HG03457 (cell line): Measurements from ENCODE around the gene SNAPIN.

Experiments used
- ATAC-seq: cut with Tn5 transposase; IDR thresholded peaks from one replicate; pipeline ENCODE4 v1.9.1; 2021; ENCODE audit warnings: moderate number of reproducible peaks; ENCODE audit not compliant: unreplicated experiment

Gene SNAPIN

GRCh38 chr1:153677718-153678518 is 19.4 kb downstream of the SNAPIN start:
- ATAC-seq, result no peak

DNA sequence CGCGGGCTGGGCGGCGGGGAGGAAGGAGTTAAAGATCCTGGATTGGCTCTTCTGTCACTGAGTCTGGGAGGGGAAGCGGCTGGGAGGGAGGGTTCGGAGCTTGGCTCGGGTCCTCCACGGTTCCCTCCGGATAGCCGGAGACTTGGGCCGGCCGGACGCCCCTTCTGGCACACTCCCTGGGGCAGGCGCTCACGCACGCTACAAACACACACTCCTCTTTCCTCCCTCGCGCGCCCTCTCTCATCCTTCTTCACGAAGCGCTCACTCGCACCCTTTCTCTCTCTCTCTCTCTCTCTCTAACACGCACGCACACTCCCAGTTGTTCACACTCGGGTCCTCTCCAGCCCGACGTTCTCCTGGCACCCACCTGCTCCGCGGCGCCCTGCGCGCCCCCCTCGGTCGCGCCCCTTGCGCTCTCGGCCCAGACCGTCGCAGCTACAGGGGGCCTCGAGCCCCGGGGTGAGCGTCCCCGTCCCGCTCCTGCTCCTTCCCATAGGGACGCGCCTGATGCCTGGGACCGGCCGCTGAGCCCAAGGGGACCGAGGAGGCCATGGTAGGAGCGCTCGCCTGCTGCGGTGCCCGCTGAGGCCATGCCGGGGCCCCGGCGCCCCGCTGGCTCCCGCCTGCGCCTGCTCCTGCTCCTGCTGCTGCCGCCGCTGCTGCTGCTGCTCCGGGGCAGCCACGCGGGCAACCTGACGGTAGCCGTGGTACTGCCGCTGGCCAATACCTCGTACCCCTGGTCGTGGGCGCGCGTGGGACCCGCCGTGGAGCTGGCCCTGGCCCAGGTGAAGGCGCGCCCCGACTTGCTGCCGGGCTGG is 20.2 kb downstream of the SNAPIN start, which contains the start of gene NPR1:
Gene NPR1 (plus strand): TSS at position 170 of the 818 bp plus-strand sequence. CDS start 421 bp downstream, at position 591.
- ATAC-seq, result no peak

GRCh38 chr1:153679337-153680119 is 21.0 kb downstream of the SNAPIN start:
- ATAC-seq, result no peak

- ATAC-seq, result no peak
Observed at GRCh38 chr1:153680120-153680403, 21.6 kb downstream of the SNAPIN start.

DNA sequence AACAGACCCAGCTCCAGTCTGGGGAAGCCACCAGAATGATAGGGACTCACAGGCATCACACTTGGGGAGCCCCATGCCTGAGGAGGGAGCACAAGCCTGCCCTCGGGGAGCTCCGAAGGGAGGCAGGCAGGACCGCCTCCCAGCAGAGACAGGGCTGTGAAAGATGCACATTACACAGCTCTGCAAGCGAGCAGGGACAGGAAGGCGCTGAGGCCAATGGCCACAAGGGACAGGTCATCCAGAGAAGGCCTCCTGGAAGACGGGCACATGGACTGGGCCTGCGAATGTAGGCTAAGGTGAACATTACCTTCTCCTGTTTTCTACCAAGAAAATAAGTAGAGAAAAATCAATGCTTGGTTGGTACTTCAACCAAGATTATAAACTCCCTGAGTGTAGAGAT is 24.2 kb downstream of the SNAPIN start:
- no peak for ATAC-seq

DNA sequence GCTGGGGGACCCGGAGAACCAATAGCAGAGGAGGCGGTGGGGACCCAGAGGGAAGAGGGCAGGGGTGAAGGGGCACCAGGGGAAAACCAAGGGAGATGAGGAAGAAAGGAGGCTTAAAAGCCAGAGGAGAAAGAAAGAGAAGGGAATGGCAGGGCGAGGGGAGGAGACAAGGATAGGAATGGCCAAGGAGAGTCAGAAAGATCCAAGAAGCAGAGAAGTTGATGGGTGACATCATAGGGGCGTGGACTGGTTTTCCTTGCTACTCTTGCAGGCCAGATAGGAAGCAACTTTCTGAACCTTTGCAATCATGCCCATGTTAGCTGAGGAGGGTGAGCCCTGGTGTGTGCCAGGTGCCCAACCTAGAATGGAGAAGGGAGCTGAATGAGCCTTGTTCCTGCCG is 25.4 kb downstream of the SNAPIN start:
- no peak for ATAC-seq

DNA sequence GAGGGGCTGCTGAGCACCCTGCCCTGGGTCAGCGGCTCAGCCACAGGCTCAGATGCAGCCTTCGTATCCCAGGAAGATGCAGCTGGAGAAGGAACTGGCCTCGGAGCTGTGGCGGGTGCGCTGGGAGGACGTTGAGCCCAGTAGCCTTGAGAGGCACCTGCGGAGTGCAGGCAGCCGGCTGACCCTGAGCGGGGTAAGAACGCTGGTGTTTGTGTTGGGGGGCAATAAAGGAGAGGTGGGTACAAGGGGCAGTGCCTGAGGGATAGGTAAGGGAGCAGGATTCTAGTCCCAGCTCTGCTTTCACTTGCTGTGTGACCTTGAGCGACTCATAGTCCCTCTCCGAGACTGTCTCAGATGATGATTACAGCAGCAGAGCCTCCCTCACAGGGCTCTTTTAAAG is 26.4 kb downstream of the SNAPIN start:
- ATAC-seq, result no peak

- no peak for ATAC-seq
Observed at GRCh38 chr1:153685544-153686340, 27.2 kb downstream of the SNAPIN start.

DNA sequence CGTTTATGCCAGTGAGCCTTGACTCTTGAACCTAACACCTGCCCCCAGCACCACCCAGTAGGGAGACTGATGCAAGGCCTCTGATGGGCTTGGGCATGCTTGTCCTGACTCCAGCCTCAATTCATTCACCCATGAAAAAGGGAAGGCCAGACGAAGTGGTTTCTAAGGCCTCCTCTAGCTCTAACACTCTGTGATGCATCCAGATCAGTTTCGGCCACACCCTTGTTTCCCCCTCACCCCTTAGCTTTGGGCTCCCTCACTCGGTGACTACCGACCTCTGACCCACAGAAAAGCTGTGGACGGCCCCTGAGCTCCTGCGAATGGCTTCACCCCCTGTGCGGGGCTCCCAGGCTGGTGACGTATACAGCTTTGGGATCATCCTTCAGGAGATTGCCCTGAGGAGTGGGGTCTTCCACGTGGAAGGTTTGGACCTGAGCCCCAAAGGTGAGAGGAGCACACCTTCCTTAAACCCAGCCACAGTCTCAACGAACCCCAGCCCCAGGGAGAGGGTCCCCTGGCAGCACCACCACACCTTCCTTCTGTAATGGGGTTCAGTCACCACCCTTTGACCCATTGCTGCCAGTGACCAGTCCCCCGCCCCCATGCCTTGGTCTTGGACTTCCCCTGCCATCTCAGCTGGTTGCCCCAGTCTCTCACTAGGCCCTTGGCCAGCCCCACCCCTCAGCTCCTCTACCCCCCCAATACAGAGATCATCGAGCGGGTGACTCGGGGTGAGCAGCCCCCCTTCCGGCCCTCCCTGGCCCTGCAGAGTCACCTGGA is 29.0 kb downstream of the SNAPIN start:
- ATAC-seq, result no peak

GRCh38 chr1:153688276-153688675 is 29.8 kb downstream of the SNAPIN start:
- ATAC-seq, result no peak

- no peak for ATAC-seq
Observed at GRCh38 chr1:153688736-153689328, 30.3 kb downstream of the SNAPIN start.

GRCh38 chr1:153693466-153693865 is 35.0 kb downstream of the SNAPIN start:
- no peak for ATAC-seq

- no peak for ATAC-seq
Observed at GRCh38 chr1:153696741-153697140, 38.2 kb downstream of the SNAPIN start.

DNA sequence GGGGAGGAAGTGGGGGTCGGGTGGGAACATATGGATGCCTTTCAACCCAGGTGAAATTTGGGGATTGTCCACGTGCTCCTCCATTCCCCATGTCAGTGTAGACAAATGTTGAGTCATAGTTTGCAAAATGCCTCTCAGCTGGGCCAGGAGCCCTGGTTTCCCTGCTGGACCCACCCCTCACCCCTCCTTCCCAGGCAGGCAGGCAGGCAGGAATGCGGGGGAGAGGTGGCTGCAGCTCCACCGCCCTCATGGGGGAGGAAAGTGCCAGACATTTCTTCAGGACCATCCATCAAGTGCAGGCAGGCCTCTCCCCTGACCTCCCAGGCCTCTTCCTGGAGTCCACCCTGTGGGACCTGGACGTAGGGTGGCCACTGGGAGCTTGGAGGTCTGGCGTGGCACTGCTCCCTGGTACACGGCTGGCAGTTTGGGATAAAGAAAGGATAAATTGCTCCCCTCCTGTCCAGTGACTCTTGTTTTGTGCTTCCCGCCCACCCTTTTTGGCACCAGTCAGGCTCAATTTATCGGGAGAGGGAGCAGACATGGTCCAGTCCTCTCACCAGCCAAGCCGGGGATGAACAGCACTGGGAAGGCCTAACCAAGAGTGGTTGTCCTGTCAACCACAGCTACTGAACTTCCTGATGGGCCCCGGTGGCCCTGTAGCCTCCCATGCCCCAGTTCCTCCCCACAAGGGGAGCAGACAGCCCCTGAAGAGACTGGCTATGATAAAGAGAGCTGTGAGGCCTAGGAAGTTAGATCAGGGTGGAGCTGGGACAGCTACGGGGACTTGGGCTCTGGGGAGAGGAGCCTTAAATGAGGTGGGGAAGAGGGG is 38.9 kb downstream of the SNAPIN start:
- no peak for ATAC-seq

- no peak for ATAC-seq
Observed at GRCh38 chr1:153698020-153698922, 39.8 kb downstream of the SNAPIN start.

- ATAC-seq, result no peak
Observed at GRCh38 chr1:153698923-153699714, 40.6 kb downstream of the SNAPIN start.

DNA sequence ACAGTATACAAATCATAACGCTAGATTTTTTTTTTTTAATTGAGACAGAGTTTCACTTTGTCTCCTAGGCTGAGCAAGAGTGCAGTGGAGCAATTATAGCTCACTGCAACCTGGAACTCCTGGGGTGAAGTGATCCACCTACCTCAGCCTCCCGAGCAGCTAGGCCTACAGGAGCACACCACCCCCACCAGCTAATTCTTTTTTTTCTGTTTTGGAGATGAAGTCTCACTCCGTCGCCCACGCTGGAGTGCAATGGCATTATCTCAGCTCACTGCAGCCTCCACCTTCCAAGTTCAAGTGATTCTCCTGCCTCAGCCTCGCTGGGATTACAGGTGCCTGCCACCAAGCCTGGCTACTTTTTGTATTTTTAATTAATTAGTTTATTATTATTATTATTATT is 41.3 kb downstream of the SNAPIN start:
- ATAC-seq, result no peak
